ENCODE results near the gene ORAI2. TPM values are rescaled to one million over a fixed set of nuclear protein-coding genes. Genes with fewer than 3 reads are reported as not detected.

Gene ORAI2
- total and polyA plus RNA-seq, 2 of the 13 experiments (the other 11 are each of a cell fraction or from before 2014, with no cell fraction given) = 3.0 to 6.0 TPM

- TF ChIP-seq ZNF644 (CRISPR knock-in tag; IDR thresholded peaks at IDR 0.05; ENCODE audit: low read depth) (no peak), ZNF562 (CRISPR knock-in tag; IDR thresholded peaks at IDR 0.05; ENCODE audit: borderline replicate concordance) (no peak), SMYD3 (CRISPR knock-in tag; IDR thresholded peaks at IDR 0.05) (no peak), SIN3A (IDR thresholded peaks at IDR 0.05; ENCODE audit: borderline replicate concordance, low read depth, low read length) (no peak), KLF13 (CRISPR knock-in tag; IDR thresholded peaks at IDR 0.05) (no peak), KDM3A (CRISPR knock-in tag; IDR thresholded peaks at IDR 0.05; ENCODE audit: low read depth) (no peak), ZNF350 (CRISPR knock-in tag; IDR thresholded peaks at IDR 0.05; ENCODE audit: borderline replicate concordance, low read depth) (peak; percentile 77; the same call in 1 of the 2 replicates), STAT5B (CRISPR knock-in tag; IDR thresholded peaks at IDR 0.05) (0 out of 2 replicates have a peak, but pooled peaks have one; percentile 18), FLYWCH1 (CRISPR knock-in tag; IDR thresholded peaks at IDR 0.05) (no peak), ZNF24 (IDR thresholded peaks at IDR 0.05) (no peak), SIN3B (IDR thresholded peaks at IDR 0.05; ENCODE audit: low read length) (peak; percentile 88), ZNF264 (CRISPR knock-in tag; IDR thresholded peaks at IDR 0.05) (no peak), ZC3H4 (CRISPR knock-in tag; IDR thresholded peaks at IDR 0.05; ENCODE audit: borderline replicate concordance) (0 out of 2 replicates have a peak, but pooled peaks have one; percentile 18), ATF6 (CRISPR knock-in tag; conservative IDR thresholded peaks at IDR 0.05) (no peak), RELA (CRISPR knock-in tag; IDR thresholded peaks at IDR 0.05) (no peak), SRSF1 (optimal IDR thresholded peaks at IDR 0.05; ENCODE audit: low read depth, low read length) (peak; percentile 86), ZNF362 (CRISPR knock-in tag; IDR thresholded peaks at IDR 0.05; ENCODE audit: borderline replicate concordance) (0 out of 2 replicates have a peak, but pooled peaks have one; percentile 26), HNRNPL (IDR thresholded peaks at IDR 0.05; ENCODE audit: low read depth, low read length) (peak; percentile 71), ZNF746 (CRISPR knock-in tag; IDR thresholded peaks at IDR 0.05) (no peak), NFIB (CRISPR knock-in tag; IDR thresholded peaks at IDR 0.05; ENCODE audit: borderline replicate concordance) (no peak), PHF21A (CRISPR knock-in tag; IDR thresholded peaks at IDR 0.05) (0 out of 2 replicates have a peak, but pooled peaks have one; percentile 36)
- TF ChIP-seq, protein P1, sequence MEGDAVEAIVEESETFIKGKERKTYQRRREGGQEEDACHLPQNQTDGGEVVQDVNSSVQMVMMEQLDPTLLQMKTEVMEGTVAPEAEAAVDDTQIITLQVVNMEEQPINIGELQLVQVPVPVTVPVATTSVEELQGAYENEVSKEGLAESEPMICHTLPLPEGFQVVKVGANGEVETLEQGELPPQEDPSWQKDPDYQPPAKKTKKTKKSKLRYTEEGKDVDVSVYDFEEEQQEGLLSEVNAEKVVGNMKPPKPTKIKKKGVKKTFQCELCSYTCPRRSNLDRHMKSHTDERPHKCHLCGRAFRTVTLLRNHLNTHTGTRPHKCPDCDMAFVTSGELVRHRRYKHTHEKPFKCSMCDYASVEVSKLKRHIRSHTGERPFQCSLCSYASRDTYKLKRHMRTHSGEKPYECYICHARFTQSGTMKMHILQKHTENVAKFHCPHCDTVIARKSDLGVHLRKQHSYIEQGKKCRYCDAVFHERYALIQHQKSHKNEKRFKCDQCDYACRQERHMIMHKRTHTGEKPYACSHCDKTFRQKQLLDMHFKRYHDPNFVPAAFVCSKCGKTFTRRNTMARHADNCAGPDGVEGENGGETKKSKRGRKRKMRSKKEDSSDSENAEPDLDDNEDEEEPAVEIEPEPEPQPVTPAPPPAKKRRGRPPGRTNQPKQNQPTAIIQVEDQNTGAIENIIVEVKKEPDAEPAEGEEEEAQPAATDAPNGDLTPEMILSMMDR (CRISPR knock-in tag; IDR thresholded peaks at IDR 0.05) = no peak
- TF ChIP-seq, protein P2, sequence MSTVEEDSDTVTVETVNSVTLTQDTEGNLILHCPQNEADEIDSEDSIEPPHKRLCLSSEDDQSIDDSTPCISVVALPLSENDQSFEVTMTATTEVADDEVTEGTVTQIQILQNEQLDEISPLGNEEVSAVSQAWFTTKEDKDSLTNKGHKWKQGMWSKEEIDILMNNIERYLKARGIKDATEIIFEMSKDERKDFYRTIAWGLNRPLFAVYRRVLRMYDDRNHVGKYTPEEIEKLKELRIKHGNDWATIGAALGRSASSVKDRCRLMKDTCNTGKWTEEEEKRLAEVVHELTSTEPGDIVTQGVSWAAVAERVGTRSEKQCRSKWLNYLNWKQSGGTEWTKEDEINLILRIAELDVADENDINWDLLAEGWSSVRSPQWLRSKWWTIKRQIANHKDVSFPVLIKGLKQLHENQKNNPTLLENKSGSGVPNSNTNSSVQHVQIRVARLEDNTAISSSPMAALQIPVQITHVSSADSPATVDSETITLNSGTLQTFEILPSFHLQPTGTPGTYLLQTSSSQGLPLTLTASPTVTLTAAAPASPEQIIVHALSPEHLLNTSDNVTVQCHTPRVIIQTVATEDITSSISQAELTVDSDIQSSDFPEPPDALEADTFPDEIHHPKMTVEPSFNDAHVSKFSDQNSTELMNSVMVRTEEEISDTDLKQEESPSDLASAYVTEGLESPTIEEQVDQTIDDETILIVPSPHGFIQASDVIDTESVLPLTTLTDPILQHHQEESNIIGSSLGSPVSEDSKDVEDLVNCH (CRISPR knock-in tag; IDR thresholded peaks at IDR 0.05) = 0 out of 2 replicates have a peak, but pooled peaks have one; percentile 52
Measured at GRCh38 chr7:102395873-102396709, 37.3 kb upstream of the ORAI2 start, which contains the start of gene PRKRIP1 (continued).

All from HepG2 (cell line).